GM03348 (cell line): ENCODE measurements around the gene ATOX1.

ENCODE experiments used
- DNase-seq: peaks from one replicate; pipeline ENCODE4 v3.0.0; 2012; ENCODE audit warnings: low spot score

ATOX1 gene

GRCh38 chr5:151697452-151697851, 61.0 kb downstream of the ATOX1 start:
- no peak for DNase-seq

- DNase-seq, result peak; percentile 92
Observed at GRCh38 chr5:151696470-151697061, 61.9 kb downstream of the ATOX1 start.

GRCh38 chr5:151695464-151695863, 63.0 kb downstream of the ATOX1 start:
- no peak for DNase-seq

GRCh38 chr5:151694035-151694485, 64.4 kb downstream of the ATOX1 start:
- DNase-seq, result no peak
